GM11168 (cell line): ENCODE data around the gene MAP1LC3B2.

Experiments
- in situ Hi-C: fragments of 300-500 bp; cut with MboI; formaldehyde crosslinking; loops from one replicate; pipeline ENCODE4 v1.12.0; 2022; ENCODE audit warnings: low sequenced_read_pairs; ENCODE audit not compliant: unreplicated experiment

MAP1LC3B2 gene

DNA sequence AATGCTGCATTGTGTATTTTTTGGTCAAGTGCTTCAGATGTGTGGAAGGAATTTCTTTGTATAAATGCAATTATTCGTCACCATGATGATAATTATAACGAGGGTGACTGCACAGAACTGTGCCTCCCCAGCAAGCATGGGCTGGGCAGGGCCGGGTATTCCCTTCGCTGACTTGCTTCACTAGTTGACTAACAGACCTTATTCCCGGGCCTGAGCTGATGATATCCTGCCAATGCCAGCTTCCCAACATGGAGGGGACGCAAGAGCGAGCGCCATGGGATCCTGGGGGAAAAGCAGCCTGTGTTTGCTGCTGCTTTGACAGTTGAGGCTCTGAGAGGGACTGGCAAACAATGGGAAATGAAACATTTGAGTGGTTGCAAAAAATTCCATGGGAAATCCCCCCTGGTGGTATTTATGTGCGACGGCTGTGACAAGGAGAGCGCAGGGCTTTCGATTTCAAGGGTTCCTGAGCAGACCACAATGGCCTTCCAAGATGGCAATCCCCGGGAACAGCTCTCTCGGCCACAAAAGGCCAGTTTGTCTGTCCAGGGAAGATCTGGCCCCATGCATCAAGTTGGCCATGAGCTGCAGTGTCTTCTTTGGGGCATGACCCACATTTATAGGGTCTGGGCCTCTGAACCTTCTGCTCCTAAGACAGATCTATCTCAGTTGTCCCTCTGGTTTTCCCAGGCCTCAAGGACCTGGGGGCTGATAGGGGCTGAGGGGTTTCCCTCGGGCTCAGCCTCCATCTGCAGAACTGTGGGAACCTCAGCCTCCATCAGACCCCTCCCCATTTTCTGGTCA, 21.9 kb upstream of the MAP1LC3B2 start:
- in situ Hi-C loops, result no loop called here

DNA sequence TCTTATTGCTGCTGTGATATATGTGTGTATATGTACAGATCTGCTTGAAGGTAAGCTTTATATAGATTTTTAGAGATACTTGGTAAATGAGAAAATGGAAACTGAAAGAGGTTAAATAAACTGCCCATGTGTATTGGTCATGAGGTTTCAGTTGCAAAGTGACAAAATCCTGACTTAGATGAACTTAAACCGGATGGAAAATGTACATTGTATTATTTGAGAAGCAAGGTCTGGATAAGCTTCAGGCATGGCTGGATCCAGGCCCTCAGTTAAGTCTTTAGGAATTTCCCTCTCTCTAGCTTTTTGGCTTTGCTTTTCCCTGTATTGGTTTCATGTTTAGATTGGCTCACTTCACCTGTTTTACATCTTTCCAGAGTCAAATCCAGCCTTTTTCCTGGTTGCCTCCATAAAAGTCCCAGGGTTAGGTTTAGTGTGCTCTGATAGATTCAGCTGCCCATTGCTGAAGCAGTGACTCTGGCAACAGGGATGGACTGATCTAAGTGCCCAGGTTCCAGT, 21.0 kb upstream of the MAP1LC3B2 start:
- in situ Hi-C loops, result no loop called here

DNA sequence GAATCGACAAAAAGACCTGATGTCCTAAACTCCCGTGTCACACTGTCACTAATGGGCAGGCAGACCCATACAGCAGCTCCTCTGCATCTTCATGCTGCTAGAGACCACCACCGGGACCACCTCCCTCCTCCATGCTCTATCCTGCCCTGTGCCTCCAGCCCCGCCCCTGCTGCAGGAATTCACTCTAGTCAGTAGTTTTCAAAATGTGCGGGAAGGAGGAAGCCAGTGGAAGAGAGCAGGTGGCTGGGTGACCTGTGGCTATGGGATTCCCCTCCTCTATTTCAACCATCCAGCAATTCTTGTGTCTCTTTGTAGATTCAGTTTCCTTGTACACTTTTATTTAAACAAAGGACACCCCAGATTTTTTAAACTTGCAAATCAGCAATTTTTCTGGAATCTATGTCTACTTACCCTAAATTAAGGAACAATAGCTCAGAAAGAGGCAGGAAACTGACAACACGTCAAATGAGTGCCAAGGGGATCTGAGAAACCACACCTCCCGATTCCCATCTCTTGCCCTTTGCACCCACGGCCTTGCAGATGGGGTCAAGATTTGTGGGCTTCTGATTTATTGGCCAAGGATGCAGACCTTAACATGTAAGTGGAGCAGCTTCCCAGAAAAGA, 20.4 kb upstream of the MAP1LC3B2 start:
- in situ Hi-C loops, result no loop called here

DNA sequence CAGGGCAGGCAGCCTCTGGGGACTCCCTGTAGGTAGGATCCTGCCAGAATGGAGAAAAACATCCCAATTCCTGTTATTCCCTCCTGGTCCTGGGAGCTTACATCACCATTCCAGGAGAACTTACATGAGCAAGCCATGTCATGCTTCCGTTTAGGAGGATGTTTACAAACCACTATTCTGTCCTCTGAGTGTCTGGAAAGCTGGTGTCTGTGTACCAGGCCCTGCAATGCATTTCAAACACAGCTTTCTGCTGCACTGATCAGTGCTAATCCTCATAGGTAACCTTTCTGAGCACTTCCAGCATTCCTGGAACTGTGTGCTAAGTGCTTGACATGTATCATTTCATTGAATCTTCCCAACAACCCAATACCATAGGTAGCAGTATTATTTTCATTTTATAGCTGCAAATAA, 19.8 kb upstream of the MAP1LC3B2 start:
- in situ Hi-C loops, result no loop called here

DNA sequence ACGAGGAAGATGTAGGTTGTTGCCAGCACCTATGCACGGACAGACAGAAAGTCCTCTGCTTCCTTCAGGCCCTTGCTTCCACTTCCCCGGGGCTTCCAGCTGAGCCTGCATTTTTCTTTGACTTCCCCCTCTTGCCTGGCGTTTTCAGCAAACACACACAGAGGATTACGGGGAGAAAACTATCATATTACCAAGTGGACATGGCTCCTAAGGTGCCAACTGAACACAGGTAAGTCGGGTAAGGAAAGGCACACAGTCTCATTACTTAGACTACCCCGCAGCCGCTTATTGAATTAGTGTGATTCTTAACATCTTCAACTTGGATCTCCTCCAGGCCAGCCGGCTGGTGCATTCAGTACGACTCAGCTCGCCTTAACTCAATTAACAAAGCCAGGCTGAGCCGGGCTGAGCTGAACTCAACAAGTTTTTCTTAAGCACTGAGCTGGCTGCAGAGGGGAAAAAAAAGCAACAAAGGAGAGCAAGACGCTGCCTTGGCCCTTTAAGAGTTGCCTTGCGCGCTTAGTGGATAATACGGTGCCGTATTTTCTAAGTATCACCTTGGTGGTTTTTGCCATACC, 19.2 kb upstream of the MAP1LC3B2 start:
- in situ Hi-C loops, result no loop called here

DNA sequence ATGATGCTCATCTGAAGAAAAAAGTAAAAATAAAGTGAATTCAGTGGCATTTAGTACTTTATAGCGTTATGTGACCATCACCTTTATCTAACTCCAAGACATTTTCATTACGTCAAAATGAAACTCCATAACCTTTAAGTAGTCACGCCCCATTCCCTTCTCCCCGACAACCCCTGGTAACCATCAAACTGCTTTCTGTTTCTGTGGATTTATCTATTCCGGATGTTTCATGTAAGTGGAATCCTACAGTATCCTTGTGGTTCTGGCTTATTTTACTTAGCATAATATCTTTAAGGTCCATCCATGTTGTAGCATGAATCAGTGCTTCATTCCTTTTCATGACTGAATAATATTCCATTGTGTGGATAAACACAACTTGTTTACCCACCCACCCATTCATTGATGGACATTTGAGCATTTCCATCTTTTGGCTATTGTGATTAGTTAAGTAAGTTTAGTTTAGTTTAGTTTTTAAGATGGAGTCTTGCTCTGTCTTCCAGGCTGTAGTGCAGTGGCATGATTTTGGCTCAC, 18.5 kb upstream of the MAP1LC3B2 start:
- in situ Hi-C loops, result no loop called here

DNA sequence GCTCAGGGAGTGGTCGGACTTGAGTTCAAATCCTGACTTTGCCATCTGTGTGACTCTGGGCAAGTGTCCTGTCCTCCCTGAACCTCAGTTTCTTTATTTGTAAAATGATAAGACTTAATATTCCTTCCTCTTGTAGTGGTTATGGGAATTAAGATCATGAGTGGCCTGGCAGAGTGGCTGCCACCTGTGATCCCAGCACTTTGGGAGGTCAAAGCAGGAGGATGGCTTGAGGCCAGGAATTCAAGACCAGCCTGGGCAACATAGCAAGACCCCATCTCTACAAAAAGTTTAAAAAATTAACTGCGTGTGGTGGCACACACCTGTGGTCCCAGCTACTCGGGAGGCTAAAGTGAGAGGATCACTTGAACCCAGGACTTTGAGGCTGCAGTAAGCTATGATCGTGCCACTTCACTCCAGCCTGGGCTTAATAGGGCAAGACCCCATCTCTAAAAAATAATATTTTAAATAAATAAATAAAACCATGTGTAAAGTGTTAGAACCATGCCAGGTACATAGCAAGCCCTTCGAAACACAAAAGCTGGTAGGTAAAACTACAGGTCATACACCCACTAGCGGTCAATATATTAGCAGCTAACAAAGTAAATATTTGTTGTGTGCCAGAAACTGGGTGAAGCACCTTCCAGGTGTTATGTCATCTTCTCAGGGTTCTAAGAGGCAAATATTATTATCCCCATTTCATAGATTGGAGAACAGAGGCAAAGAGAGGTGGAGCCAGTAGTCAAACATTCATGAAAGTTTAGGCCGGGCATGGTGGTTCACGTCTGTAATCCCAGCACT, 17.4 kb upstream of the MAP1LC3B2 start:
- in situ Hi-C loops, result no loop called here

DNA sequence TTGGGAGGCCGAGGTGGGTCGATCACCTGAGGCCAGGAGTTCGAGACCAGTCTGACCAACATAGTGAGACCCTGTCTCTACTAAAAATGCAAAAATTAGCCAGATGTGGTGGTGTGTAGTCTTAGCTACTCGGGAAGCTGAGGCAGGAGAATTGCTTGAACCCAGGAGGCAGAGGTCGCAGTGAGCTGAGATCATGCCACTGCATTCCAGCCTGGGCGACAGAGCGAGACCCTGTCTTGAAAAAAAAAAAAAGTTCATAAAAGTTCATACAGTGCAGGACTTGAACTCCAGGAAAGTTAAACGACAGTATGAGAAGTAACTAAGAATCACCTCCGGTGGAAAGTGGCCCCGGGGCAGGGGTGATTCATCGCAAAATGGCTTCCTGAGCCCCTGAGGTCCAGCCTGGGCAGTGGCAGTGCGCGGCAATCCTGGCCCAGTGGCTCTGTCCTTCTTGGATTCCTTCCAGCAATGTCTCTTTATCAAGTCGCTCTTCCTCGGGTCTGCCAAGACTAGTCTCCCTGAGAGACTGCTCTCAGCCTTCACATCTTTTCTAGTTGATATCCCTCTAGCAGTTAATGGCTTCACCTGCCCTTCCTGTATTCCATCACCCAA, 16.7 kb upstream of the MAP1LC3B2 start:
- in situ Hi-C loops, result no loop called here

DNA sequence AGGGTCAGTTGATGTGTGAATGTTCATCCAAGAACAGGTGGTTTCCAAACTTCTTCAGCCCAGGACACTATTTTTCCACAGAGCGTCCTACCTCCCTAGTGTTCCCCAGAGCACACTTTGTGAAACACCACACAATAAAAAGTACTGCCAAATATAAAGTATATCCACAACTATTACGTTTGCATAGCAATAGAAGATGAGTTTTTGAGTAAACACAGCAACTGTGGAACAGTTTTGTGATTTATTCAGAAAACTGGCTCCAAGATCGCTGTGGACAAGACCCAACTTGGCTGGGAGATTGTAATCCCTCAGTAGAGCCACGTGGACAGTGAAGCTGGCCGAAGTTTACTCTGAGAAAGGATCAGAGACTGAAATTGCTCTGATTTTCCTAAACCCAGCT, 14.5 kb upstream of the MAP1LC3B2 start:
- in situ Hi-C loops, result no loop called here

DNA sequence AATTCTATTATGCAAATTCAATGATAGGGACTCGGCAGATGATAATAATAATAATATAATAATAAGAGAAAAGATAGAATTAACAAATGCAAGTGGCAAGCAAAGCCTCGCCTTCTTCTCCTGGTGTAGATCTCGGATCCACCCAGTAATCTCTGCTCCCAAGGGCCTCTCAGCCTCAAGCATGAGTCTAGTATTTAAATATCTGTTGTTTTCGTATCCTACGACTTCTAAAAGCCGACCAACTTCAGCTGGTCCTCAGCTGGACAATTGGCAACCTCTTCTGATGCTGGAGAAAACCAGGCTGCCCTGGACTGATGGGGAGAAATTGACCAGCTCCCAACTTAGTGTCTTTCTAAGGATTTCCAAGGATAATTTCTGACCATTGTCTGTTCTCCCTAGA, 14.0 kb upstream of the MAP1LC3B2 start:
- in situ Hi-C loops, result no loop called here

DNA sequence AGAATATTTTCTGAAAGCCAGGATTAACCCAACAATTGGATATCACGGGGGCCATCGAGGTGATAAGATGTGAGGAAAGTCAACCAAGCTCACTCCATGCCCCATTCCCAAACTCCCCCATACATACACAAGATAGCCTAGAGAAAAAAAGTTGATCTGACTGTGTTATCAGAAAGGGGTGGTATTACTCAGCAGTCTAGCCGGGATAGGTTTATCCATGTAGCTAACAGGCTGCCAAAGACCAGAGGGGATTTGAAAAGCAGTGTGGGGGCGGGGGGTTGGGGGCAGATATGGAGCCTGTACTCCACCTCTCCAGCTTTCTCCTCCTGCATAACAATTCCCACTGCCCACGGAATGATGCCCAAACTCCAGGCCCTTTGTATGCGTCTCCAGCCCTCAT, 13.2 kb upstream of the MAP1LC3B2 start:
- in situ Hi-C loops, result no loop called here

DNA sequence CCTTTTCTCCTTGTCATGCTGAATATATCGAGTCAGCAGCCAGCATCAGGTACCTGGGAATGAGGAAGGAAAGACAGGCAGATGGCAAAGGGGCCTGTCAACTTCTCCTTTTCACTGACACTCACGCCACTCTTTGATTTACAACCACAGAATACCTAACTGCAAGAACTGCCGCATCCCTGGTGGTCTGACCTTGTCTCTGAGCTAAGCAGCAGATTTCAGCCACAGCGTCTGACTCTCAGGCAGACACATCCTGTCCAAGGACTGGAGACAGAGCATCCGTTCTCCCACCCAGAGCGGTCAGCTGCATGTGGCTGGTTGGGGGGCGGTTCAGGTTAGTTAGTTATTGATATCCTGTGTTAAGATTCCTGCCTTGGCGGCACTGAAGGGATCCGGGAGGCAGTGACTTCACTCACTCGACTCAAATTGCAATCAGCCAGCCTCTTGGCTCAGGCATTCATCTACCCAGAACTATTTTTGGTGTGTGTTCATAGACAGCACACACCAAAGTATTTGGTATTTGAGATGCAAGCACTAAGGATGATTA, 11.2 kb upstream of the MAP1LC3B2 start:
- in situ Hi-C loops, result no loop called here

DNA sequence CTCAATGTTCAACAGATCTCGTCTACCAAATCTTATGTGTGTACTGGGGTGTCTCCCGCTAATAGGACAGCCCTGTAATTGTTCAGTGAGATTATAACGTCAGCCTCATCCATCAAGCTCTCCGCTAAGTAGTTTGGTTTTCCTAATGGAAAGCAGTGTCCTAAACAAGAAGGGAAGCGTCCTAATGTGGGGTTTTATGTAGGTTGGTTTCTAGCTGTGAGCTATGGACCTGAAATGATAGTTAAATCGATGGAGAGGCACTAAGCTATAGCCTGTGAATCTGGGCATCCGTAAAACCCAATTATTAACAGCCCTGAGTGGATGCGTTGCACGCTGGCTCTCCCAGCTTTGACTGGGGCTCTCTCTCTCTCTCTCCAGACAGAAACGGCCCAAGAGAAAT, 9.2 kb upstream of the MAP1LC3B2 start:
- in situ Hi-C loops, result no loop called here

DNA sequence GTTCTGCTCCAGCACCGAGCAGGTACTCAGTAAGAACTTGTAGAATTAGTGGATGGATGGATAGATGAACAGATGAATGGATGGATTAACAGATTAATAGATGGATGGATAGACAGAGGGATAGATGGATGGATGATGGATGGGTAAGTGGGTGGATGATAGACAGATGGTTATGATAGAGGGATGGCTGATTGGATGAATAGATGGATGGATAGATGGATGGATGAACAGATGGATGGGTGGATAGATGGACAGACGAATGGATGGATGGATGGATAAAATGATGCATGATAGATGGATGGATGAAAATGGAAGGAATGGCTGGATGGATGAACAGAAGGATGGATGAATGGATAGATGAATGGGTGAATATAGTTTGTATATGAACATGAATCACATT, 8.0 kb upstream of the MAP1LC3B2 start:
- in situ Hi-C loops, result no loop called here

DNA sequence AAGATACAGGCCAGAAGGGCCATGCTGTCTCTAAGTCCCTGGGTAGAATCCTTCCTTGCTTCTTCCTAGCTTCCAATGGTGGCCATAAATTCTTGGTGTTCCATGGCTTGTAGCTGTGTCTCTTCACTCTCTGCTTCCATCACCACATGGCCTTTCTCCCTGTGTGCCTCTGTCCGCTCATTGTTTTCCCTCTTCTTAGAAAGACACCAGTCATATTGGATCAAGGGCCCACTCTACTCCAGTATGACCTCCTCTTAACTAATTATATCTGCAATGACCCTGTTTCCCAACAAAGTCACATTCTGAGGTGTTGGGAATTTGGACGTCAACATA, 7.6 kb upstream of the MAP1LC3B2 start:
- in situ Hi-C loops, result no loop called here

DNA sequence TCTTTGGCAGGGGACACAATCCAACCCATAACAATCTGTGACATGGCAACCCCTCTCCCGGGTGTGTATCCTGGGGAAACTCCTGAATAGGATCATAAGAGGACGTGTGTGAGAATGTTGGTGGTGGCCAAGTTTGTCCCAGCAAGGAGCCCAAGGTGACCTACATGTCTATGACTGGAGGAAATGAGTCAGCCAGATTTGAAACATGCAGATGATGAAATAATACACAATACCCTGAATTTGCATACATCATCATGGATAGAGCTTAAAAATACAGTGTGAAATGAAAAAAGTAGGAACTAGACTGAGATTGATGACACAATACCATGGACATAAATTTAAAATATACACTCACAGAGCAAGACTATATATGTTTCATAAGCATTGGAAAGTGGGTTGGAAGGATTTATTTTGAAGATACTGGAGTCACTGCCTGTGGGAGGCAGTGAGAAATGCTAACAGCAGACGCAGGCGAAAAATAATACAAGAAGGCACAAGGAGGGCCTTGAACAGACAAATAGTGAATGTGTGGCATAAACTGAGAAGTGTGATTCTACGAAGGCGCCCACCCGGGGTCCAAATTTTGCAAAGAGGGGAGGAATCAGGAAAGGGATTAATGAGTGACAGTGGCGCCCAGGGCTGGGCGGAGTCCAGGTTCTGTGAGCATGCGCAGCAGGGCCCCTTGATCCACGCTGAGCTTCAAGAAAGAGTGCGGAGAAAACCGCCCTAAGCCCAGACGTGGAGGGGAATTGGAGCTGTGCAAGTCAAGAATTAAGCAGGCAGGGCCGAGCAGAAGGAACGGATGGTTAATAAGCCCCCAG, 7.0 kb upstream of the MAP1LC3B2 start:
- in situ Hi-C loops, result no loop called here

DNA sequence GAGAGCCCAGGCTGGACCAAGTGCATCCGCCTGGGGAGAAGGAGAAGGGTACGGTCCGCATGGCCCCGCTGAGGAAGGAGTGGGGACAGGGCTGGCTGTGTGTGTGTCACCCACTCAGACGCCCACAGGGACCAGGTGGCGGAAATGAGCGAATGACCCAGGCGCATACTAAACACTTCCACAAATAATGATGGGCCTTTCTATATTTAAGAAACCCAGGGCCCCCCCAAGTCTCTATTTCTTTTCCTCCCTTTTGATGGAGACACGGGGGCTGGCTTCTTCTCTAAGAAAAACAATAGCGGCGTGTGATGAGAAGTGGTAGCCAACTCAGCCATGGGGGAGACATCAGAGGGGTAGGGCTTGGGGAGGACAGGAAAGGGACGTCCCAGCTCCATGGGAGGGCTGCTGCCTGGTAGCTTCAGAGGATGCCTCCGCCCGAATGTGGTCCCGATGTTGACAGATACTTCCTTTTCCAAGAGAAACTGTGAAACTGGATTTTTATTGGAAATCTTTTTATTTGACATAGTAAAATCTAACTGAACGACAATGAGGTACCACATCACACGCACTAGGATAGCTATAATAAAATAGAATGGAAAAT, 6.3 kb upstream of the MAP1LC3B2 start:
- in situ Hi-C loops, result no loop called here

DNA sequence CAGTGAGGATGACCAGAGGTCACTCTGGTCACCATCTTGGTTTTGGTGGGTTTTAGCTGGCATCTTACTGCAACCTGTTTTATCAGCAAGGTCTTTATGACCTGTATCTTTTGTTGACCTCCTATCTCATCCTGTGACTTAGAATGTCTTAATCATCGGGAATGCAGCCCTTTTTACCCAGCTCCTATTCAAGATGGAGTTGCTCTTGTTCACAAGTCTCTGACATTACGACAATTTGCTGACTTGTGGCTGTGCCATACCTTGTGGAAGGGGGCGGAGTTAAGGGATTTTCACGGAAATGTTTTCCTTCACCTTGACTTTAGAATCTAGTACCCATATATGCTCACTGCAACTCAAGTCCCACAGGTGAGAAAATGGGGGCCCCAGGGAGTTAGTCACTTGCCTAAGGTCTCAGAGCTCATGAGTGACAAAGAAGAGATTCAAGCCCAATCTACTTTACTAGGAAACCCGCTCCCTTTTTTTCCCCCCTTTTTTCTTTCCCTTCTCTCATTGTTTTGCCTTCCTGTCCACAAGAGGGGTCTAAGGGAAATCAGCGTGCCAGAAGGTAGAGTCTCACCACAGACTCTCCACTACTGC, 2.7 kb upstream of the MAP1LC3B2 start:
- in situ Hi-C loops, result no loop called here
